Urinary bladder (tissue), 4 donors: ENCODE measurements around the gene DNAJB12. TPM values are rescaled to one million over a fixed set of nuclear protein-coding genes. Genes with fewer than 3 reads are reported as not detected.
"Not testable (repeated sequence)": the region's sequence is repeated elsewhere in the genome, so short reads cannot be mapped to it uniquely, and the experiment has no call there.

ENCODE experiments used
- DNase-seq: peaks from one replicate; pipeline ENCODE4 v3.0.0-alpha.2; 2015; ENCODE audit errors: extremely low spot score
- H3K27ac ChIP-seq: one replicate; pipeline ENCODE4 v1.5.1; 2013; ENCODE audit warnings: low read depth, mild to moderate bottlenecking, moderate library complexity
- H3K36me3 ChIP-seq: one replicate; pipeline ENCODE4 v1.6.1; 2013; ENCODE audit warnings: mild to moderate bottlenecking, moderate library complexity; ENCODE audit not compliant: insufficient read depth
- H3K4me1 ChIP-seq: one replicate; pipeline ENCODE4 v1.6.1; 2013; ENCODE audit warnings: mild to moderate bottlenecking, moderate library complexity; ENCODE audit not compliant: insufficient read depth
- H3K4me3 ChIP-seq: one replicate; pipeline ENCODE4 v1.5.1; 2013; ENCODE audit warnings: low read depth, low read length
- WGBS: extraction: QIAGEN DNeasy Blood & Tissue Kit; methylation state at CpG from one replicate; pipeline ENCODE4 v1.1.7; 2013; 5-methylcytosine and 5-hydroxymethylcytosine counted together
- polyA plus RNA-seq: library from polyadenylated mRNA; stranded (reverse); fragments of 200-250 nt; gene quantifications from one replicate; pipeline ENCODE4 v1.2.3, GENCODE V29; 2013
- total RNA-seq: library from RNA; depleted of rRNA; stranded (reverse); fragments of >200 nt; gene quantifications from one replicate; pipeline ENCODE4 v1.2.3, GENCODE V29; 2014
- donor health status: healthy with polysubstance abuse.
- donor health status: healthy.

The DNAJB12 gene
- total and polyA plus RNA-seq, 2 donors = 21.9 to 26.7 TPM

DNA sequence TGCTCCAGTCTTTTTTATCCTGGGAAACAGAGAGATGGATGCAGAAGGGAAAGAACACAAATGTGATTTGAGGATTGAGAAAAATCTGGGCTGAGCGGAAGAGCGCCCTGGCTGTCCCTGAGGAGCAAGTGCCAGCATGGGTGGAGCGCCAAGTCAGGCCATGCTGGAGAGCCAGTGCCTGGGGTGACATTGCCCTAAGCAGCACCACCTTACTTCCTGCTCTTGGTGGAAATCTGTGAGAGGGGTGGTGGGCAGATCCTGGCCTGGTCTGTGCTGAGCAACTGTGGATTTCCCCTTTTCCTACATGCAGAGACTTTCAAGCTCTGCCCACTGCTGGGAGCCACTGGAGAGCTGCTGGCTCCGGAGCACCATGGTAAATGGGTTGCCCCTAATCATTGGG is 44.1 kb downstream of the DNAJB12 start:
- no peak for DNase-seq
- 93% methylated on average over 4 of the region's 4 CpGs for WGBS
- H3K27ac ChIP-seq = no peak overlapping the region
- H3K4me1 ChIP-seq = no peaks in the 10 kb centered on the region
- H3K4me3 ChIP-seq = no peak overlapping the region
- H3K36me3 ChIP-seq = no peaks in the 10 kb centered on the region

DNA sequence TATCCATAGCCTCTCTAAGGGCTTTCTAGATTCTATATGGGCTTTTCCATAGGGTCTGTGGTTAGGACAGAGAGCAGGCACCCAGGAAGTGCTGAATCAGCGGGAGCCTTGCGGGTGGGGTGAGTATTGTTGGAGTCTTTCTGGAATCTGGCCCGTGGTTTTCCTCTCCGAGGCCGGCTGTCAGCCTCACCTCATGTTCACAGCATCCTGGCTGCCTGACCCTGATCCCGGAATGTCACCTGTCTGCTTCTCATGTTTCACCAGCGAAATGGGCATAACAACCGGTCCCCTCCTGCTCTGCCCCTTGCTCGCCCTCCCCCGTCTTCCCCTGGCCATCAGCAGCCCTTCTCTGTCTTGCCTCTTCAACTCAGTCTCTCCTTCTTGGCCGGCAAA is 44.5 kb downstream of the DNAJB12 start:
- Histone ChIP-seq H3K36me3 (no peaks in the 10 kb centered on the region), H3K4me3 (no peak overlapping the region), H3K4me1 (peaks cover 2% of the 10 kb centered on the region), H3K27ac (no peak overlapping the region)
- no peak for DNase-seq
- WGBS = 66% methylated on average over 11 of the region's 11 CpGs

DNA sequence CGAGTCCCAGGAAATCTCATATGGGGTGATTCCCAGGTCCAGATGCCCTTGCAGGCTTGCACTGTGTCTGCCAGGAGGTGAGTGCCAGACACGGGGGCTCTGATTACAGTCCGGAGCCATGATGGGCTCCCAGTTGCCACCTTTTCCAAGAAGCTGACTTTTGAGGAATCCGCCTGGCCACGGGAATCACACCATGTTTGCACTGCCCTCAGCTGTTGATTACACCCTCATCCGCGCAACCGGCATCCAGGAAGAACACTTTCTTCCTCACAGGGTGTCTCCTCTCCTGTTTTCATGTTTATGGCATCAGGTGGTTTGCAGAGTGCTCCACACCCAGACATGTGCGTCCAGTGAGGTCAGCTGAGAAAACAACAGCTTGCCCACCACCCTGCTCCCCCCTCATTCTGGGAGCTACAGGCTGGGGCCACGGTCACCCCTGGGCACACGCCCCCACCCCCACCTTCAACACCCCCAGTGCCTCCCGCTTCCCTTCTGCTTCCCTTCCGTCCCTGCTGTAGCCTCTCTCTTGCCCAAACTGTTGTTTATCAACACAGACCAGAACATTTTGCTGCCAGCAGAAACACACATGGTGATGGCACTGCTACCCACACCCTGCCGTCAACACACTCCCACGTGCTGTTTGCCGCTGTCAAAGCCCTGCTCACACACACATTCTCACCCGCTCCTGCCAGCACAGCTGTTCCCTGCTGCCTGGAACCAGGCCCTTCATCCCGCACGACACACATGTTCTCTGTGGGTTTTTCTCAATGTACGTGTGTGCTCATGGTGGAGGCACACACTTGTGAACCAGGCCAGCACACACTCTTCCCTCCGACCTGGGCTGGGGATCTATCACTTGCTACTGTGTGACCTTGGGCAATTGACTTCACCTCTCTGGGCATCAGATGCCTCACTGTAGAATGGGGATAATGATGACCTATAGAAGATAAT is 45.2 kb downstream of the DNAJB12 start:
- no peak overlapping the region for H3K27ac ChIP-seq
- DNase-seq = no peak
- peaks cover 2% of the 10 kb centered on the region for H3K4me1 ChIP-seq
- no peaks in the 10 kb centered on the region for H3K36me3 ChIP-seq
- no peak overlapping the region for H3K4me3 ChIP-seq
- 59% methylated on average over 21 of the region's 21 CpGs for WGBS

DNA sequence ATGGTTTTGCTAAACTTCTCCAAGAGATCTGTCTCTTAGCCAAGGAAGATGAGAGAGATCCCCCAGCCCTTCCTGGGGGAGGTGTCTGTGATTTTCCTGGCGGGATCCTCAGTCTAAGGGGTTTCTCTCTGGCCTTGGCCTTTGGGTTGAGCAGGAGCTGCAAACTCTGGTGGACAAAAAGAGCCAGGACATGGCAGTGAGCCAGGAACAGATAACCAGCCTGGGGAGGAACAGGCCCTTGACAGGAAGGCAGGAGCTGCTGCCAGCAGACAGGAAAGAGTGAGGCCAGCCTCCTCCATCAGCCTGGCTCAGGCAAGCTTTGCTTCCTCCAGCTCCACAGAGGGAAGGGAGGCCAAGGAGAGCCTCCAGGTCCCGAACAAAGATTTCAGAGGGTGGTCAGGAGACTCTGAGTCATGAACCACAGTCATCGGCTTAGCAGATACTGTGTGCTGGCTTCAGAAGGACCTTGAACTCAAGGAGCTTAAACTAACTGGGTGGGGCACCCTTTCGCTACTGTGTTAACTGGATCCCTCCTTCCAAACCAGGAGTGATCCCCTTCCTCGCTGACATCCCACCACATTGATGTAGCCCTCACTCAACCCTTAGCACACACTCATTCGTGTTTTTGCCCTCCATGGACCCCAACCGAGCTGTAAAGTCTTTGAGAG is 46.3 kb downstream of the DNAJB12 start:
- DNase-seq = no peak
- no peak overlapping the region for H3K4me3 ChIP-seq
- WGBS = 58% methylated on average over 7 of the region's 7 CpGs
- H3K4me1 ChIP-seq = peaks cover 2% of the 10 kb centered on the region
- no peak overlapping the region for H3K27ac ChIP-seq
- H3K36me3 ChIP-seq = no peaks in the 10 kb centered on the region

DNA sequence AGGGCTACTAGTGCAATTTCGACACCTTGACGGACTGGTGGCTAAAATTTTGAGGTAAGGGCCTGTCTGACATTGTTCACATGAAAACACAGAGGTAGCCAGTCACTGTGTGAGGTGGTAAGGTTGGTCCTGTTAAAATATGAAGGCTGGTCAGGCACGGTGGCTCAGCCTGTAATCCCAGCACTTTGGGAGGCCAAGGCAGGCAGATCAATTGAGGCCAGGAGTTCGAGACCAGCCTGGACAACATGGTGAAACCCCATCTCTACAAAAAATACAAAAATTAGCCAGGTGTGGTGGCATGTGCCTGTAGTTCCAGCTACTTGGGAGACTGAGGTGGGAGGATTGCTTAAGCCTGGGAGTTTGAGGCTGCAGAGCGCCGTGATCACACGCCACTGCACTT is 47.0 kb downstream of the DNAJB12 start:
- DNase-seq, H3K4me1 ChIP-seq, H3K36me3 ChIP-seq, H3K4me3 ChIP-seq, H3K27ac ChIP-seq: not testable (repeated sequence)
- 96% methylated on average over 7 of the region's 7 CpGs for WGBS

DNA sequence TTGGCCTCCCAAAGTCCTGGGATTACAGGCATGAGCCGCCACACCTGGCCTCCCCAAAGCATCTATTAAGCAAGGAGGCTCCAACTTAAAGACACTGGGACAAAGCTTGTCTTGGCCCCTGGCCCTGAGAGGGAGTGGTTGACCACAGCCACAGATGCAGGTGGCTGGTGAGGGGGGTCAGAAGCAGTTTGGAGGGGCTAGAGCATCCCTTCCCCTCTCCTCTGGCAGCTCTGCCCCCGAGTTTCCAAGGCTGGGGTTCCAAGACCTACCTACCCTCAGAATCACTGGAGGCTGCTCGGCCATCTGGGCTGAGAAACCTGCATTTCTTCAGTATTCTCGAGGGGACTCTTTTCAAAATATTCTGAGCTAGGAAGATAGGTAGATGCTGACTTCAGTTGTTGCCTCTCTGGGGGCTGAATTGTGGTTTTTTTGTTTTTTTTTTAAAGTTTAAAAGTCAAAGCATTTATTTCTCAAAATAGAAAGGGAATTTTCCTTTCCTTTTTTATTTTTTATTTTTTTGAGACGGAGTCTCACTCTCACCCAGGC is 48.4 kb downstream of the DNAJB12 start:
- no peak for DNase-seq
- H3K4me3 ChIP-seq = no peak overlapping the region
- 79% methylated on average over 5 of the region's 5 CpGs for WGBS
- H3K4me1 ChIP-seq = peaks cover 2% of the 10 kb centered on the region
- no peaks in the 10 kb centered on the region for H3K36me3 ChIP-seq
- no peak overlapping the region for H3K27ac ChIP-seq

DNA sequence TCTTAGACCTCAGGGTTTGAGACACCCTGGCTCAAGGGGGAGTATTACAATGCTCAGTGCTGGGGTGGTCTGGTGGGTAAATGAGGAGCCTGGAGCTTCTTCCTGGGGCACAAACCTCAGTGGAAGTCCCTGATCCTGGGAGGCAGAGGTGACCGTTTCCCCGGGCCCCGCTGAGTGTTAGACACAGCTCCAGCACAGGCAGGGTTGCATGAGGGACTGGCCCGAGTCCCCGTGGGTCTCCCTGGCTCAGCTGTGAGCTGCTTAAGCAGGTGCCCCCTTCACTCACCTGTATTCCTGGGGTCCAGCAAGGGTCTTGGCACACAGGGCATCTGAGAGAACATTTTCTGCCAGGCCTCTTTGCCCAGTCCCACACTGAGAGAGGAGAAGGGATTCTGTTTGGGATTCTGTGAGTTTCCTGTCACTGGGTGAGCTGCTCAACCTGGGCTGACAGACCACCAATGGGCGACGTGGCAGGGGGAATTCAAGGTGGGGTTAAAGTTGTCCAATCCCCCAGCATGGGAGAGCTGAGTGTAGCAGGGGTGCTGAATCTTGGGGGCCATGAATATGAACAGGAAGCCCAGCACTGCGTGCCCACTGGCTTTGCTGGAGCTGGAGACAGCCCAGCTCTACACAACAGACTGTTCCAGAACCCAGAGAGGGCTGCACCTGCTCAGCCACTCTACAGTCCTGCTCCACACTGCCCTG is 51.1 kb downstream of the DNAJB12 start:
- WGBS = 84% methylated on average over 8 of the region's 8 CpGs
- Histone ChIP-seq H3K4me3 (no peak overlapping the region), H3K4me1 (peaks cover 2% of the 10 kb centered on the region), H3K27ac (no peak overlapping the region), H3K36me3 (no peaks in the 10 kb centered on the region)
- DNase-seq = no peak

DNA sequence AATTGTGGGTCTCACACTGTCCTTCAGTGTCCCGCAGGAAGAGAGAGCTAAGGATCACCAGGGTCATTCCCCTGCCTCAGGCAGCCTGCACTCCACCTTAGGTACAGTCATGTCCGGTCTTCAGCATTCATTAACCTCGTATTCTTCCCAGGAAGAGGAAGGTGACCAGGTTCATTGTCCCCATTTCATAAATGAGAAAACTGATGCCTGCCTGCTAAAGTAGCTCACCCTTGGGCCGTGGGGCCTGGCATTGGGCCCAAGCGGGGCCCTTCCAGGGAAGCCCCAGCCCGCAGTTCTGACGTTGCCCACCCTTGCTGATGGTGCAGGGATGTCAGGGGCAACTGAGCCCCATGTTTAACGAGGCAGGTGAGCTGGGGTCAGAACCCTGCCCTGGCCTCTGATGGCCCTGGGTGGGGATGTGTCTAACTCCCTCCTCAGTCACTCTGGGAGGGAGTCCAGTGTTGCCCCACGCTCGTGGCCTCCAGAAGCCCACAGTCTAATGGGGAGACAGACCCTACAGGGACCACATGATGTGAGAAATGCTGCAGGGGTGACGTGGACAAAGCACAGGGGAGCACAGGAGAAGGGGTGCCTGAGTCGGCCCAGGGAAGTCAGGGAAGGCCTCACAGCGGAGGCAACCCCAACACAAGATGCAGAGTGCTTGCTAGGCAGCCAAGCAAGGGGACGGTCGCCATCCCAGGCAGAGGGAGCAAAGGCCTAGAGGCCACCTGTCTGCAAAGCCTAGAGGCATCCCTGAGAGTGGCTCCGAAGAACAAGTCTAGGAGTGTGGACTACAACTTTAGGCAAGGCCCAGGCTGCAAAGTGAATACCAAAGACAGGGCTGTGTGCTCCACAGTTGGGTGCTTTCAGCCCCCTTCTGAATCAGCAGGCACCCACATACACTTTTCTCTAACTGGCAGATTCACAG is 55.9 kb downstream of the DNAJB12 start:
- no peak for DNase-seq
- H3K4me3 ChIP-seq = no peak overlapping the region
- peaks cover 2% of the 10 kb centered on the region for H3K4me1 ChIP-seq
- H3K36me3 ChIP-seq = no peaks in the 10 kb centered on the region
- peak overlapping the region; percentile 56 for H3K27ac ChIP-seq
- WGBS = 82% methylated on average over 16 of the region's 16 CpGs

DNA sequence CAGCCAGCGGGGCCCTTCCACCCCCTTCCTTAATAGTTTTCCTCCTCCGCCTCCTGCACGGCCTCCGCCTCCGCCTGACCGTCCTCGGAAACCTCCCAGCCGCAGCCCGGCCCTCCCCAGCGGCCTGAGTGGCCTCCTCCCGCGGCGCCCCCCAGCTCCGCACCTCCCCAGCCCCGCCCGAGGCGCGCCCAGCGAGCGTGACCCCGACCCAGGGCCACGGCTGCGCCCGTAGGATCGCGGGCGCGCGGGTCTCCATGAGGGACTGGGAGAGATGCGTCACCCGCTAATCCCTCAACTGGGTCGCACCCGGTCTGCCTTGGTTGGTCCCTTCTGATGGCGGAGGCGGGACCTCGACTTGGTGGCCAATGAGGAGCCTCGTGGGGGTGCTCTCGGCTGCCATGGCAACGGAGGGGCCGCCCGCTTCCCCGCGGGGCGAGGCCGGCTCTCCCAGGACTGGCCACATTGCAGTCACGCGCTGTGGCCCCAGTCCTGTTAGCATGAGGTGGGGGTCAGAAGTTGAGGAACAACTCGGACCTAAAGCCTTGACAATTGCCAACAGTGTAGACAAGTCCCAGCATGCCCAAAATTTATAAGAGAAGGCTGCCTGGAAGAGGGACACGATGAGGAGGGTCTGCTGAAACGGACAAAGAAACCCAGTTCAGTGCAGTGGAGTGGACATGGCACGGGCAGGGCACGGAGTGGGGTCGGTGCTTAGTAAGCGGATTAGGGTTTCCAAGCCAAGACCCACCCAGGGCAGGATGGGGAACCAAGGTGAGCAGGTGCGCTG is 56.7 kb downstream of the DNAJB12 start:
- Histone ChIP-seq H3K4me3 (peak overlapping the region; percentile 44), H3K36me3 (no peaks in the 10 kb centered on the region), H3K27ac (peak overlapping the region; percentile 91), H3K4me1 (peaks cover 2% of the 10 kb centered on the region)
- DNase-seq = peak; percentile 95
- WGBS = 6% methylated on average over 55 of the region's 55 CpGs

DNA sequence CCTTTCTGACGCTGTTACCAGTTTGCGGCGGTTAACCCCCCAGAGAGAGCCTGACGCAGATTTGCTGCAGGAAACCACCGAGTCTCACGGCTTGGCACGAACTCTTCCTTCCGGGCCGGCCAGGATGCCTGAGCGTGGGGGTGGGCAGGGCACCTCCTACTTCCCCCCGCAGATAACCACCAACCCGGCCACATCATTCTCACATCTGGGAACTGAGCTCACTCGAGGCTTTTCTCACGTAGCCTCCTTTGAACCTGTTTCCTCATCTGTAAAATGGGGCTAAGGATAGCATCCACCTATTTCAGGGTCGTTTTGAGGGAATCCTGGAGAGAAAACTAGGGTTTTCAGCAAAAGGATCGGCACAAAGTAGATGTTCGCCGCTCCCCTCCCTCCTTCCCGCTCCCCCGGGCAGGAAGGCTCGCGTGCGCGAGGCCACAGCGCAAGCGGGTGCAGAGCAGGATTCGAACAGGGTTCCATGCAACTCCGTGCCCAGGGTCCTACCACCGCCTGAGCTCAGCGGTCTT is 57.4 kb downstream of the DNAJB12 start:
- H3K36me3 ChIP-seq = no peaks in the 10 kb centered on the region
- H3K4me3 ChIP-seq = peak overlapping the region; percentile 44
- H3K4me1 ChIP-seq = peaks cover 2% of the 10 kb centered on the region
- 4% methylated on average over 30 of the region's 30 CpGs for WGBS
- peak overlapping the region; percentile 91 for H3K27ac ChIP-seq
- DNase-seq = no peak

DNA sequence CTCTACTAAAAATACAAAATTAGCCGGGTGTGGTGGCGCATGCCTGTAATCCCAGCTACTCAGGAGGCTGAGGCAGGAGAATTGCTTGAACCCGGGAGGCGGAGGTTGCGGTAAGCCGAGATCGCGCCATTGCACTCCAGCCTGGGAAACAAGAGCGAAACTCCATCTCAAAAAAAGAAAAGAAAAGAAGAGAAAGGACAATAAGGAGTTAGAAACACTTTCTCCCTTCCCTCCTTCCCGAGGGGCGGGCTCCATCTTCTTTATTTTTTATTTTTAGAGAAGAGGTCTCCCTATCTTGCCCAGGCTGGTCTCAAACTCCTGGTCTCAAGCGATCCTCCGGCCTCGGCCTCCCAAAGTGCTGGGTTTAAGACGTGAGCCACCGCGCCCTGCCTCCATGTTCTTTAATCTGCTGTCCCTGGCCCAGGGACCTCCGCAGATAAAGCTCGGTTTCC is 57.9 kb downstream of the DNAJB12 start:
- H3K4me3 ChIP-seq = peak overlapping the region; percentile 5
- H3K27ac ChIP-seq = peak overlapping the region; percentile 91
- DNase-seq, H3K36me3 ChIP-seq, H3K4me1 ChIP-seq: not testable (repeated sequence)
- WGBS = 76% methylated on average over 19 of the region's 19 CpGs
